Uterus (tissue), 4 donors: ENCODE results near the gene TSC22D2. TPM values are rescaled to one million over a fixed set of nuclear protein-coding genes. Genes with fewer than 3 reads are reported as not detected.

Experiments
- DNase-seq, 2 donors: peaks; one replicate each; pipeline ENCODE4 v3.0.0-alpha.2; 2019 to 2020
- H3K27ac ChIP-seq, 2 donors: fragments of 200-600 bp; sonication (generic); 1 replicate in 1 of 2; 2 replicates in 1 of 2; pipeline ENCODE4 v1.5.1; 2016 to 2018
- H3K27me3 ChIP-seq, 2 donors: fragments of 200-600 bp; sonication (generic); one replicate each; pipeline ENCODE4 v1.5.1; 2018 to 2019; ENCODE audit warnings: control low read depth in 1 of 2
- H3K36me3 ChIP-seq, 2 donors: fragments of 200-600 bp; sonication (generic); one replicate each; pipeline ENCODE4 v1.5.1; 2019; ENCODE audit warnings: control low read depth in 1 of 2
- H3K4me1 ChIP-seq, 2 donors: fragments of 200-600 bp; sonication (generic); one replicate each; pipeline ENCODE4 v1.5.1; 2018 to 2019; ENCODE audit warnings: control low read depth in 1 of 2
- H3K4me3 ChIP-seq, 2 donors: fragments of 200-600 bp; sonication (generic); 1 replicate in 1 of 2; 2 replicates in 1 of 2; pipeline ENCODE4 v1.5.1; 2018 to 2019; ENCODE audit warnings: mild to moderate bottlenecking in 1 of 2
- H3K9me3 ChIP-seq, 2 donors: fragments of 200-600 bp; sonication (generic); one replicate each; pipeline ENCODE4 v1.5.1; 2019; ENCODE audit warnings: control low read depth in 1 of 2
- CTCF ChIP-seq, 4 experiments: fragments of 200-600 bp in 2 of 4; fragments of 450-650 bp in 2 of 4; sonication (generic) in 2 of 4; IDR thresholded peaks; one replicate each; pipeline ENCODE4 v1.5.1; 2016 to 2019; ENCODE audit warnings: antibody characterized with exemption in 4 of 4, mild to moderate bottlenecking in 2 of 4, moderate library complexity in 1 of 4
- POLR2A ChIP-seq, 2 donors: fragments of 450-650 bp; IDR thresholded peaks; one replicate each; pipeline ENCODE4 v1.6.1; 2016; ENCODE audit warnings: antibody characterized with exemption in 2 of 2, mild to moderate bottlenecking in 1 of 2, moderate library complexity in 1 of 2
- intact Hi-C: fragments of 100-400 bp; cut with DNase I; formaldehyde crosslinking; loops from one replicate; pipeline ENCODE4 v1.15.1; 2023; ENCODE audit warnings: low total_unique reads
- total RNA-seq, 4 donors: library from RNA; depleted of rRNA in 3 of 4; stranded (reverse); fragments of >200 nt in 3 of 4; gene quantifications; one replicate each; pipeline versions ENCODE4 v1.1.0 to v1.2.4, GENCODE V29; 2014 to 2023
- donor health status: DM: yes; HTN: yes; CAD: no.

TSC22D2 gene
- total RNA-seq, 4 donors from 2014 or later, result 11.8 to 60.5 (median 23.6) TPM

- no peak for TF ChIP-seq POLR2A (IDR thresholded peaks at IDR 0.05)
- no peak for TF ChIP-seq CTCF (IDR thresholded peaks at IDR 0.05)
- intact Hi-C loops, result no loop called here
- no peak overlapping the region for H3K27ac ChIP-seq
- peaks cover 0 to 3% of the 10 kb centered on the region in 2 donors for H3K9me3 ChIP-seq
- no peaks in the 10 kb centered on the region for H3K27me3 ChIP-seq
- no peak overlapping the region for H3K4me3 ChIP-seq
- DNase-seq, result no peak
- no peaks in the 10 kb centered on the region for H3K36me3 ChIP-seq
- H3K4me1 ChIP-seq, result peaks cover 0 to 10% of the 10 kb centered on the region in 2 donors
Observed at GRCh38 chr3:150419076-150419868, 11.2 kb downstream of the TSC22D2 start.

GRCh38 chr3:150419959-150420358, 11.9 kb downstream of the TSC22D2 start:
- H3K27ac ChIP-seq, result no peak overlapping the region
- peaks cover 0 to 10% of the 10 kb centered on the region in 2 donors for H3K4me1 ChIP-seq
- H3K9me3 ChIP-seq, result peaks cover 0 to 3% of the 10 kb centered on the region in 2 donors
- TF ChIP-seq POLR2A (IDR thresholded peaks at IDR 0.05) (no peak), CTCF (IDR thresholded peaks at IDR 0.05) (no peak)
- intact Hi-C loops, result no loop called here
- H3K36me3 ChIP-seq, result no peaks in the 10 kb centered on the region
- no peak for DNase-seq
- no peaks in the 10 kb centered on the region for H3K27me3 ChIP-seq
- no peak overlapping the region for H3K4me3 ChIP-seq

DNA sequence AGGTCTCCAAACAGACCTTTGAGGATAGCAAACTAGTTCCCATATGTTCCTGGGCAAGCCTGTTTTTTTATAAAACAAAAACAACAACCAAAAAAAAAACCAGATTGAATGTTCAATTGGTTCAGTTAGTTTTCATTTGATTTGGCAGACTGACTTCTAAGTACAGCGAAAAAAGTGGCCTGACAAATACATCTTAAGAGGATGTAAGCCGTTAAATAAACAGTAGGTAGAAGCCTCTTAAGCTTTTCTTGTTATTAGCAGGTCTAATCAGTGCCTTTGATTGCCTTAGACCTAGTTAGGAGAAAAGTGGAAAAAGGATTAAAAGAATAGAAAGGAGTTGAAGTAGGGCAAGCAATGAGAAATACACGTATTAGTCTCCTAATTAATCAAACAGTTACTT, 13.2 kb downstream of the TSC22D2 start:
- H3K36me3 ChIP-seq, result no peaks in the 10 kb centered on the region
- TF ChIP-seq POLR2A (IDR thresholded peaks at IDR 0.05) (no peak), CTCF (IDR thresholded peaks at IDR 0.05) (no peak)
- no peak overlapping the region for H3K4me3 ChIP-seq
- peaks cover 0 to 3% of the 10 kb centered on the region in 2 donors for H3K9me3 ChIP-seq
- H3K4me1 ChIP-seq, result peaks cover 0 to 10% of the 10 kb centered on the region in 2 donors
- no peak overlapping the region for H3K27ac ChIP-seq
- intact Hi-C loops, result no loop called here
- H3K27me3 ChIP-seq, result no peaks in the 10 kb centered on the region
- DNase-seq, result no peak

- Histone ChIP-seq H3K4me3 (no peak overlapping the region), H3K27ac (no peak overlapping the region), H3K4me1 (peaks cover 0 to 10% of the 10 kb centered on the region in 2 donors), H3K9me3 (peaks cover 0 to 3% of the 10 kb centered on the region in 2 donors), H3K36me3 (no peaks in the 10 kb centered on the region), H3K27me3 (no peaks in the 10 kb centered on the region)
- intact Hi-C loops, result no loop called here
- no peak for TF ChIP-seq CTCF (IDR thresholded peaks at IDR 0.05)
- no peak for TF ChIP-seq POLR2A (IDR thresholded peaks at IDR 0.05)
- no peak for DNase-seq
Observed at GRCh38 chr3:150421799-150422548, 13.9 kb downstream of the TSC22D2 start.

- Histone ChIP-seq H3K4me1 (peaks cover 0 to 10% of the 10 kb centered on the region in 2 donors), H3K27me3 (no peaks in the 10 kb centered on the region), H3K36me3 (no peaks in the 10 kb centered on the region), H3K27ac (no peak overlapping the region), H3K9me3 (peaks cover 0 to 3% of the 10 kb centered on the region in 2 donors), H3K4me3 (no peak overlapping the region)
- intact Hi-C loops, result no loop called here
- TF ChIP-seq CTCF (IDR thresholded peaks at IDR 0.05), result no peak
- no peak for DNase-seq
Observed at GRCh38 chr3:150422907-150423306, 14.8 kb downstream of the TSC22D2 start.
